Hypothalamus (tissue), 51 donors: ENCODE measurements around the gene P2RY10.
"Not testable (repeated sequence)": the region's sequence is repeated elsewhere in the genome, so short reads cannot be mapped to it uniquely, and the experiment has no call there.

Source experiments
- DNase-seq, 51 donors: peaks; one replicate each; lab custom pipeline; 2025; lab: John Stamatoyannopoulos, UW

Gene P2RY10, protein sequence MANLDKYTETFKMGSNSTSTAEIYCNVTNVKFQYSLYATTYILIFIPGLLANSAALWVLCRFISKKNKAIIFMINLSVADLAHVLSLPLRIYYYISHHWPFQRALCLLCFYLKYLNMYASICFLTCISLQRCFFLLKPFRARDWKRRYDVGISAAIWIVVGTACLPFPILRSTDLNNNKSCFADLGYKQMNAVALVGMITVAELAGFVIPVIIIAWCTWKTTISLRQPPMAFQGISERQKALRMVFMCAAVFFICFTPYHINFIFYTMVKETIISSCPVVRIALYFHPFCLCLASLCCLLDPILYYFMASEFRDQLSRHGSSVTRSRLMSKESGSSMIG

DNA sequence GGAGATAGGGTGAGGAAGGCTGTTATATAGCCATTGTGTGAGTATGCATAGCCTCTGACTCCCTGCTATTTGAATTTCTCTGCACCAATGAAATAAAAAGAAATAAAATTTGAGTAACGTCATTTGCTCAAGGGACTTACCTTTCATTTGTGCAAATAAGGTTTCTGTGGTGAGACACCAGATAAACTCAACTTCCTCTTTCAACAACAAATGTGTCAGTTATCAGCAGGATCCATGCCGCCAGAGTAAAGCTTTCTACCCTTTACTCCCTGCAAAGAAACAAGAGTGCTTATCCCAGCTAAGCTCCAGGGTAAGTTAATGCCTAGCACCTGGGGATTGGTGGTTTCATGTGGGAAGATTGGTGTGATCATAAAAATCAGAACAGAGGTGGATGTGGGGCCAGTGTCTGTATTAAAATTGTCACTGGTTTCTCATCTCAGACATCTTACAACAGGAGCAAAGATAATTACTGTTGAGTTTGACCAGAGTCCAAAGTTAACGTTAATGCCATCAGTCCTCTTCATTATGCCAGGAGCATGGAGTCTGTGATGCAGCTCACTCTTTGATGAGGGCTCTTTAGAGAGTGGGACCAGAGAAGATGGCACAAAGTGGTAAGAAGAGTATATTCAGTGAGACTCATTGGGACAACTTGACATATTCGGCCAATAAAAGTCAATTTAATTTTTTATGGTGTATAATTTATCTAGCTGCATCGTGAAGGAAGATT is at the start of gene P2RY10:
Gene P2RY10, plus strand, starts transcription at position 206 of the 727 bp plus-strand sequence. CDS start 15,130 bp downstream, outside the sequence.
- no peak for DNase-seq

DNA sequence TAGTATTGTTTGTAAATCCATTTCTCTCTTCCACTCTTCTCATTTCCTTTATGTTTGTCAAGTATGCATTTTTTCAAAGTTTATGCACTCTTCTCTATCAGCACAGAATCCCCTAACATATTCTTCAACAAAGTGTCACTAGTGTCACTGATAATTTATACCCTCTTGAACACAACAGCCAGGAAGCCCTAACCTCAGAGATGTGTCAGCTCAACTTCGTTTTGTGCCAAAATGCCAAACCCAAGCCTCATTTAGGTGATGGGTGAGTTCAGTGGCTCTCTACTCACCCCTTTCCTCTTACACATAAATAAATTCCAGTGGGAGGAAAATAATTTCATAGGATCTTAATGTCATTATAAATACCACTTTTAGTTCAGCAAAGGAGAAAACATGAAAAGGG is 22.4 kb upstream of the P2RY10 start:
- no peak for DNase-seq

DNA sequence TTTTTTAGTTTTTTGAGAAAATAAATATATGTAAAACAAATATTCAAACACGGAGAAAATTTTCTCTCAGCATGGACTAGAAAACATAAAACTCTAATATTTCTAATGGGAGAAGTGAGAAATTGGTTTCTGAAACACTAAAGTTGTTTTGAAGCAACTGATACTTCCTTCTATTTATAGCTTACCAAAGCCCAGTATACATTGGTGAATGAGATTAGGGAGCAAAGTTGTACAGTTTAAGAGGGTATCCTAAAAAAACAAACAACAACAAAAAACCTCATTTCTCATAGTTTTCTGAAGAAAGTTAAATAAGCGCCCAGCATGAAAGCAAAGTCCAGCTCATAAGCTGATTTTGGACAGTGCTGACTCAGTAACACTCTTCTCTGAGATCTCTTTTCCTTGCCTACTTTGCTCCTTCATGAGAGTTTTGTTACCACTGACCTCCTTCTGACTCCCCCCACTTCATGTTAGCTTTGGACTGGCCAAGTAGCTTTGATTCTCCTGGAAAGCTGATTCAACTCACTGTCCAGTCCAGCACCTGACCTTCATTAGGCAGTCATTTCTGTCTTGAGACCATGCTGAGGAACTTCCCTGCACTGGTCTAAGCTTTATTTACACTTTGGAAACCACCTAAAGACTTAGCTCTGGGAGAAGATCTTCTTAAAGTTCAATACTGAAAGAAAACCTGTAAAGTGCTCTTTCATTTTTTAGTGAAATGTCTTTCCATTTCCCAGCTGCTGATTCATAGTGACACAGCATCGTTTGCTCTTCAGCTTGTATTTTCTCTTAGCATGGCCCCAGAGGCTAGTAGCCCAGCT is 21.8 kb upstream of the P2RY10 start:
- DNase-seq, result no peak

DNA sequence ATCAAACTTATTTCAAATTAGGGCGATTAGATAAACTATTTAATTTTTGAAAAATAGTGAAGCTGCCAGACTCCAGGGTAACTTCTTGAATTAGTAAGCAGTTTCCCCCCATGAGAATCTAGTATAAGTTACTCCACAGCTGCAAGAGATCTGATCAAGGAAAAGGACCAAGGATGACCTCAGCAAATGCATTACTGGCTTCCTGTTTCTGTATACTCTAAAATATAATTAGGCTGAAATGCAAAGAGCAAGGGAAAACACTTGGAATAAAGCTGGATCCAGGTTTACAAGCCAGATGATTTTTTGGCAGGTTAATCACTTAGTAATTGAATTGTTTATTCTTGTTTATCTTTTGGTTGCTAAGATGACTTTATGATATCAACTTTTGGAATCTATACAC is 13.4 kb upstream of the P2RY10 start:
- DNase-seq, result no peak

DNA sequence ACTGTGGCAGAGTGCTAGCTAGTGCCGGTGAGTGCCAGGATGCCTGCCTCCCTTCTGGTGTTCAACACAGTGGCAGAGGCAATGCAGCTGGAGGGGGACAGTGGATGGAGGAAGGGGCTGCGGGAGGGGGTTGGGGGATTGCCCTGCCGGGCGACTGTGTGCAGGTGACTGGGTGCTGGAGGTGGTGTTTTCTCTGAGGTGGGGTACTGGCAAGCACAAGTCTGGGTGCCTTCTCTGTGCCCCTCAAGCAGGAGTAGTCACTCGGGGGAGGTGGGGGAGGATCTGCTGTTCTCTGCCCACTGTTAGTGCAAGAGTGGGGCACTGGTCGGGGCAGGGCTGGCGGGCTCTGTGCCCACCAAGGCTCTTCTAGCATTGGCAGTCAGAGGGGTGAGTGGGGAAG is 10.3 kb upstream of the P2RY10 start:
- DNase-seq, result no peak

DNA sequence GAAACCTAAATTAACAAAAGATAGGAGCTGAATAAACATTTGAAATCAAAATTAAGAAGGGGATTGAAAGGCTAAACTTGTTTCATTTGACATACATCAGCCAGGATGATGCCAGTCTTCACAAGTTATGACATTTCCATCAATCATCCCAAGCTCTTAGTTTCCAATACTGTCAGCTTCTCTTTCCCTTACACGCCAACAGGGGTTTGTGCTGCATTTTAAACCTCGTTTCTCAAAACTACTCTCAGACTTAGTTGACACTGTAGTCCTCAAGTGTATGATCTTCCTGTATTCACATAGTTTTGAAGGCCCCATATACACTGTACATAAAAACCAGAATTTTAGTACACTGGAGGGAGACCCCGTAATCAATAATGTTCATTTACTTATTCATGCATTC is 840 bp upstream of the P2RY10 start:
- DNase-seq, result no peak

DNA sequence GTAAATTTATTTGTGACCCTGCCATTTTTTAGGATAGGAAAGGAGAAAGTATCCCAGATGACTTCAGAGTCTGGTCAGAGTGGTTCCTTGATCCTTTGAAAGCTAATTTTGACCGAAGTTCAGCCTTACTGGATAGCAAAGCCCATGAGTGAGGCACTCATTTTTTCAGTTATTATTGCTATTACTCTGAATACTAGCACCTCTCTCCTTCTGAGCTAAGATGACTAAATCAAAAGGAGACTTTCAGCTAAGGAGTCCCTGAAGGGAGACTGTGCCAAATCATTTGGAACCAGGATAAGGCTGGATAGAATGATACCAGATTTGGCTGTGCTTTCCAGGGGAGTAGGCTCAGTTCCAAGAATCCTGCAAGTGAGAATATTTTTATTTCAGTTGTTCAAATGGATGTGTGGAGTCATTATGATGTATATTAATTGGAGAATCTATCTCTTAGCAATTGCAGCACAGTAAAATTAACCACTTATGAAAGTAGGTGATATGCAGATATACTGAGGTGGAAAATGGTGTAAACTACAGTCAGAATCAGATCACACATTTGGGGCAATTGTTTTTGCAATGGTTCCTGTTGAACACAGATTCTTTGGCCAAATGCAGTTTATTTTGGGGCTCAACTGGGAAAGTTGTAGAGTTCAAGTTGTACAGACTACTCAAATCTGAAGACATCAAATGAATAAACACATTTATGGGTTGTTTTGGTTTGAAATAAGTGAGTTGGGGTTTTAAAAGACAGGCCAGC is 1.2 kb downstream of the P2RY10 start:
- DNase-seq, result no peak

DNA sequence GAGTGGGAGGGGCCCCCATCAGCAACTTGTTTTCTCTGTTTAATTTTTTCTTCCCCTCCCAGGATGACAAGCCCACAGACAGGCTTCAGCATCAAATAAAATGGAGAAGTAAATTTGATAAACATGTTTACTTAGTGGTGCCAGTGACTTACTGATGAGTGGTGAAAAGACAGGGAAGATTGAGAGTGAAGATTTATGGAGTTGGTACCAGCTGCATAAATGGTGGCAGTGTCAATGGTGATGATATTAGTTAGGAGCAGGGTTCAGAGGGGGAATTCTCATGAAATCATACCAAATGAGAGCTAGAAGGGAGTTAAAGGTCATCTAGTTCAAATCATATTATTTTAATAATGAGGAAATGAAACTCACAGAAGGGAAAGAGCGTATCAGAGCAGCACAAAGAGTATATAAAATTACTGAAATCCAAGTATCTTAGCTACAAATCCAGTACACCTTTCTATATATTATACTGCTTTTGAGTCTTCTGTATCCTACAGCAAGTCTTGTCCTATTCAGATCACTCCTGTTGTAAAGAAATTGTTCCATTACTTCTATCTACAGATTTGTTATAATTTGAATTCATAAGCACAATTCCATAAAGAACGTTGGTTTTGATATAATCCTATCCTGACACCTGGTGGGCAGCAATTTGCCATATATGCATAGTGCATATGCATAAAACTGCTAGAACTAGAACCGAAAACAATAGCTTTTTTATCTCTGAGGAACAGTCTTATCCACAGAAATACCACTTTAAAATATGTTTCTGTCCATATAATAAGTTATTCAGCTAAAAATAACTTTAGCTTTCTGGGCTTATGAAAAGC is 5.0 kb downstream of the P2RY10 start:
- DNase-seq, result no peak

DNA sequence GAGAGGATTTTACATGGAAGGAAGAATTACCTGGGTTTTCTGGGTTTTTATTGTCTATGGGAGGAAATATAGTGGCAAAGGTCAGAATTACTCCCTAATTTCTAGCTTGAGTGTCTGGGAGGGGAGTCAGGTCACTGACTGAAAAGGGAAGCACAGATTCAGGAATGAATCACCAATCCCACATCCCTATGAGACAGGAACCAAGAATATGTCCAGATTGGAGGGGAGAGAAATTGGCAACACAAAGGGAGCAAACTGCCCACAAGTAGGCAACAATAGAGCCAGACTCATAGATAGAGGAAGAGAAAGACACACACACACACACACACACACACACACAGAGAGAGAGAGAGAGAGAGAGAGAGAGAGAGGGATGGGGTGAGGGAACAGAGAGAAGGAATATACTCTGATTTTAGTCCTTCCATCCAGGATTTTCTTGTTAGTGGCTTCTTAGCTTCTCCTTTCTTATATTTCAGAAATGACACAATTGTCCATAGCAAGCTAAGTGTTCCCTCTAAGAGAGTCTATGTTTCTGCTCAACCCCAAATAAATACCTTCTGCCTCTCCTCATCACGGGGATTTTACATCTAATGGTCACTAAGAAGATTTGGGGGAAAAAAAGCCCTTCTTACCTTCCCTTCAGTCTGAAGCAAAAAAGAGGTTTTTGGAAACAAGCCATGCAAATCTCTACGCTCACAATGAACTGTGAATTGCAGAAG is 12.0 kb downstream of the P2RY10 start:
- no peak for DNase-seq

DNA sequence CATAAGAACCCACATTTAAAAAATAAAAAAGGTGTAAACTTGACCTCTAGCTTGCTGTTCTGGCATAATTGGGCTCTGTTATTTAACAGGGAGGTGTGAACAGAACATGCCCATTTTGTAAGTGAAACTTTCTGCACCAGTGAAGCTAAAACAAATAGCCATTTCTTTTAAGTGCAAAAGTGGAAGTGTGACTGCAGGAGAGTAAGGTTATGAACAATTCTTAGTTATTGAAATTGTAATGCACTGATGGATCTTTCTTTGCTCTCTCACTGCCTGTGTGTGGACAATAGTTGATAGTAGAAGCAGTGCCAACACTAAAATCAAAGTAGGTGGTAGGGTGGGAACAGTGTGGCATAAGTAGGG is 12.6 kb downstream of the P2RY10 start:
- no peak for DNase-seq

DNA sequence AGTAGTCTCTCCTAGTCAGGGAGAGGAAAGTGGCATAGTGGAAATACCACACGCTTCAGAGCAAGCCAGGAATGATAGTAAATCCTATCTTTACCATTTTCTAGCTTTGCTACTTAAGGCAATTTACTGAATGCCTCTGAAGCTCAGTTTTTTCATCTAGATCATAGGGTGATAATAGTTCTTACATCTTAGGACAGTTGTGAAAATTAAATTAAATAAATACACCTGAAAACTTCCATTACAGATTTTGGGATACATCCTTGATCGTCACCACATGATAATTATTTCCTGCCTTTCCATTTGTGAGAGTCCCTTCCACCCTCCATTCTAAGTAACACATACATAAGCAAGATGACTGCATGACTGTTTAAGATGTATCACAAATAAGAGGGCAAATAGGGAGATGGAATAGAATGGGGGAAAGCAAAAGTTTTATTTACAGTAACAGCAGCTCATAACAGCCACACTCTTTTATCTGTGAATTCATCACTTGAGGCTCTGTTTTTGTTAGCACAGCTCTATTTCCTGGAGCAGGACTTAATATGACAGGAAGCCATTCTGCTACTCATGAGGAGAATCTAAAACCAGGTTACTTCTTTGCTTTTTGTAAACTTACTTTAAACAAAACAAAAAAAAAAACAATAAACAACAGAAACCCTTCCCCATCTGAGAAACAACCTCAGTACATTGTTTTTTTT is 13.4 kb downstream of the P2RY10 start:
- no peak for DNase-seq

DNA sequence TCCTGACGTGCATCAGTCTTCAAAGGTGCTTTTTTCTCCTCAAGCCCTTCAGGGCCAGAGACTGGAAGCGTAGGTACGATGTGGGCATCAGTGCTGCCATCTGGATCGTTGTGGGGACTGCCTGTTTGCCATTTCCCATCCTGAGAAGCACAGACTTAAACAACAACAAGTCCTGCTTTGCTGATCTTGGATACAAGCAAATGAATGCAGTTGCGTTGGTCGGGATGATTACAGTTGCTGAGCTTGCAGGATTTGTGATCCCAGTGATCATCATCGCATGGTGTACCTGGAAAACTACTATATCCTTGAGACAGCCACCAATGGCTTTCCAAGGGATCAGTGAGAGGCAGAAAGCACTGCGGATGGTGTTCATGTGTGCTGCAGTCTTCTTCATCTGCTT is 15.7 kb downstream of the P2RY10 start:
- DNase-seq, result no peak

DNA sequence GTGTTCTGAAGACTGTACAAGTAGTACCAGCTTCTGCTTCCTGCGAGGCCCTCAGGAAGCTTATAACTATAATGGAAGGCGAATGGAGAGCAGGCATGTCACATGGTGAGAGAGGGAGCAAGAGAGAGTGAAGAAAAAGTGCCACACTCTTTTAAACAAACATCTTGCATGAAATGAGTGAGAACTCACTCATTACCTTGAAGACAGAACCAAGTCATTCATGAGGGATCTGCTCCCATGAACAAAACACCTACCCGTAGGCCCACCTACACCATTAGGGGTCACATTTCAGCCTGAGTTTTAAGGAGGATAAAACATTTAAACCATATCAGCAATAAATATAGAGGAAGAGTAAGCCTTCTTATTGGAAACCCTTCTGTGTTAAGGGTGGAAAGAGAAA is 19.4 kb downstream of the P2RY10 start:
- no peak for DNase-seq

DNA sequence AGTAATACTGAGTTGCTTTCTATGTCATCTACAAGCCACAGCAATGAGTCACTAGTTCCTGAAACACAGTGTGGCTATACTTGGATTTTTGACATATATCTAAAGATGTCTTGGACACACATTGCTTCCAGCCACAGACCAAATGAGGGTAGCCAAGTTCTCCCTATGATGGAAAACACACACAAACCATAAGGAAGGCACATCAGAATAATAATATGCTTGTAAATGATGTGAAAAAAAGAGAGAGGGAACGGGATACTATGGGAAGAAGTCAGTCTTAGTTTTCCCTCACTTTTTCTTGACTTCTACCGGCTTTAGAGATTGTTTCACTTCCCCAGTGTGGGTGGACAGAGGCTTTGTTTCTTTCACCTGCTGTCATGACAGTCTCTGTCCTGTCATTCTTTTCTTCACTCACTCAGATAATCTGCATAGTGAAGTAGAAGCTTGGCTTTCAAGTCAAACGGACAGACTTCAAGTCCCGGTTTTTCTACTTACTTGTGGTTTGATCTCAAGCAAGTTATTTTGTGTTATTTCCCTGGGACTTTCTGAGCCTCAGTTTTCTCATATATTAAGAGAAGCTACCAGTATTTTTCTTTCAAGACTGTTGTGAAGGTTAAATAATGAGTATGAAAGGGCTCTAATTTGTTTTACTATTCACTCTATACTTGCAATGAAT is 34.7 kb downstream of the P2RY10 start:
- no peak for DNase-seq

DNA sequence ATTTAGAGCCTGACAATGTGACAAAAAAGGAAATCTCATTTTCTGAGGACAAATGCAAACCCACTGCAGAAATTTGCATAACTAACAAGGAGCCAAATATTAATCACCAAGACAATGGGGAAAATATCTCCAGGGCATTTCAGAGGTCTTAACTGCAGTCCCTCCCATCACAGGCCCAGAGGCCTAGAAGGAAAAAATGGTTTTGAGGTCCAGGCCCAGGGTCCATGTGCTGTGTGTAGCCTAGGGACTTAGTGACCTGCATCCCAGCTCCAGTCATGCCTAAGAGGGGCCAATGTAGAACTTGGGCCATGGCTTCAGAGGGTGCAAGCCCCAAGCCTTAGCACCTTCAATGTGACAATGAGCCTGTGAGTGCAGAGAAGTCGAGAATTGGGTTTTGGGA is 44.2 kb downstream of the P2RY10 start:
- DNase-seq, result no peak

DNA sequence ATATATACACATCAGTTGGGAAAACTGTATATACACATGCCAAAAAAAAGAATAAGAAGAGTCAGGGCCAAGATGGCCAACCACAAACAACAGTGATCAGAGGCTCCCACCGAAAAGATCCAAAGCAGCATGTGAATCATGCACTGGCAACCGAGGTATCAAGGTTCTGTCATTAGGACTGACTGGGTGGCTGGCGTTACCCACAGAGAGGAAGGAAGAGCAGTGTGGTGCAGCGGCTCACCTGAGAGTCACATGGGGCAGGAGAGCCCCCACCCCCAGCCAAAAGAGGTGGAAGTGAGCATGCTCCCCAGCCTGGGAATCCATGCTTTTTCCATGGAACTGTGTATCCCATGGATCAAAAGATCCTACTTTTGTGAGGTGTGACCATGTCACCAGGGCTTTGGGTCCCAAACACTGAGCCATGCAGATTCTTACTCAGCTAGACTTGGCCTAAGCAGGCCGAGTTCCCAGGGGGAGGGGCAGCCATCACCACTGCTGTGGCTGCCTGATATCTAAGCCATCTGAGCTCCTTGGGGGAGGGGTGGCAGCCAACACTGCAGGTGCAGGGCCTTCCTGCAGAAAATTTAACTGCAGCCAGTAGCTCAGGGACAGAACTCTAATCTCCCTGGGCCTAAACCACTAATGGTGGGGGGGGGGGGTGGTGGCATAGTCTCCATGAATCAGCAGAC is 52.8 kb downstream of the P2RY10 start:
- DNase-seq, result no peak

DNA sequence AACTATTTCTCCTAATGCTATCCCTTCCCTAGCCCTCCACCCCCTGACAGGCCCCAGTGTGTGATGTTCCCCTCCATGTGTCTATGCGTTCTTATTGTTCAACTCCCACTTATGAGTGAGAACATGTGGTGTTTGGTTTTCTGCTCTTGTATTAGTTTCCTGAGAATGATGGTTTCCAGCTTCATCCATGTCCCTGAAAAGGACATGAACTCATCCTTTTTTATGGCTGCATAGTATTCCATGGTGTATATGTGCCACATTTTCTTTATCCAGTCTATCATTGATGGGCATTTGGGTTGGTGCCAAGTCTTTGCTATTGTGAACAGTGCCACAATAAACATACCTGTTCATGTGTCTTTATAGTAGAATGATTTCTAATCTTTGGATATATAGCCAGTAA is 62.3 kb downstream of the P2RY10 start:
- not testable (repeated sequence) for DNase-seq
